GM21526 (cell line): ENCODE data around the gene GEMIN7.

Experiments used
- ATAC-seq: cut with Tn5 transposase; IDR thresholded peaks from one replicate; pipeline ENCODE4 v1.9.1; 2021; ENCODE audit warnings: moderate library complexity; ENCODE audit not compliant: unreplicated experiment, low FRiP score

GEMIN7 gene

DNA sequence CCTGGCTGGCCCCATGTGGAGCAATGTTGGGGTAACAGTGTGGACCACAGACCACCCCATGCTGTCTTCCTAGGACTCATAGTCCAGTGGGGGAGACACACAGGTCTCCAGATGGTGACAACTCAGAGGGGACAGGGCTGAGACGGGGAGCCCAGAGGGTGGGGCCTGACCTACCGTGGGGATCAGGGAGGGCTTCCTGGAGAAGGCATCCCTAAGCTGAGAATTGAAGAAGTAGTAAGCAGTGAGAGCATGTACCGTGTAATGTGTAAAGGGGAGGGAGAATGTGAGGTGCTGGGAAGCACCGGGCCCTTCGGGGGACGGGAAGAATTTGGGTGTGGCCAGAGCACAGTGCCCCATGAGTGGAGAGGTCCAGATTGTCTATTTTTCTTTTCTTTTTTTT, 45.0 kb downstream of the GEMIN7 start:
- ATAC-seq, result no peak

DNA sequence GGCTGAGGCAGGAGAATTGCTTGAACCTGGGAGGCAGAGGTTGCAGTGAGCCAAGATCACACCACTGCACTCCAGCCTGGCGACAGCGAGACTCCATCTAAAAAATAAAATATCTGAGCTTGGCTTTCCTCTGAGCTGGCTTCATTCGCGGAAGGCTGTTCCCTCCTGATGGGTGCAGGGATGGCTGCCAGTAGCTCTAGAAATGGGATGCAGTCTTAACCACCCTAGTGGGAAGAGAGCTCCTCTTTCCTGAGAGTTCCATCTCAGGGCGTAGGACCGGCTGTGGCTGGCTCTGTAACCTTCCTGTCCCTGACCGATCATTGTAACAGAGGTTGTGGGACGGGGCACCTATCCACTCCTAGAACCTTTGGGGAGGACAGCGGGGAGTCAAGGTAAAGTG, 46.3 kb downstream of the GEMIN7 start:
- no peak for ATAC-seq

DNA sequence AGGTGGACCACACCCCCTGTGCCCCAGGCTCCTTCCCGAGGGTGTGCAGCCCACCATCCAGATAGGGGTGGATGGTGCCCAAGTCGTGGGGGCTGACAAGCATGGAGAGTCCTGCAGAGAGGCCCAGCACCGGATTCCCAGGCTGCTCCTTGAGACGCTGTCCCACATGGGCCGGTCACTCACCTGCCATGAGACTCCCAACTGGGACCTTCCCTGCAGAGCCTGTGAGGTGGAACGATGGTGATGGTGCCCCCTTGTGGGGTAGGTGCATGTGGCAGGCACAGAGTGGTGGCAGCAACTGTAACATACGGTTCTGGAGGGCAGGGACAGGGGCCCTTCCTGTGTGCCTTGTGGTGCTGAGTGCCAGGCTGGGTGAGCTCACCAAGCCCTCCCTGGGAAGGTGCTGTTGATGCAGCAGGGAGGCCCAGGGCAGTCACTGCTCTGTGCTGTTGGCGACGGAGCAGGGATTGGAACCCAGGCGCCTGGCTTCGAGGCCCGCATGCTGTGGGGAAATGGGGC, 47.0 kb downstream of the GEMIN7 start:
- no peak for ATAC-seq

DNA sequence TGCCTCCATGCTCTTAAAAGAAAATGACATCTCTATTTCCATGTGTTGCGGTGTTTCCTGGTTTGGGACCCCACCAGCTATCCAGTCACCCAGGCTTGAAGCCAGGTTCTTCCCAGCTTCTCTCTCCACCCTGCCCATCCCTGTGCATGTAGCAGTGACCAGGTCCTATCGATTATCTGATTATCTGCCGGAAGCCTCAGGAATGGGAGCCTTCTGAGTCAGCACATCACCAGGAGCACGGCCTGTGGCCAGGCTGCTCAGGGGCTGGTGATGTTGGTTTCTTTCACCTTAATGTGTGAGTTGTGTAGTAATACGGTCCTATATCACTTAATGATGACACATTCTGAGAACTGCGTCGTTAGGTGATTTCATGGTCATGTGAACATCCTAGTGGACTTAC, 47.6 kb downstream of the GEMIN7 start:
- ATAC-seq, result no peak

DNA sequence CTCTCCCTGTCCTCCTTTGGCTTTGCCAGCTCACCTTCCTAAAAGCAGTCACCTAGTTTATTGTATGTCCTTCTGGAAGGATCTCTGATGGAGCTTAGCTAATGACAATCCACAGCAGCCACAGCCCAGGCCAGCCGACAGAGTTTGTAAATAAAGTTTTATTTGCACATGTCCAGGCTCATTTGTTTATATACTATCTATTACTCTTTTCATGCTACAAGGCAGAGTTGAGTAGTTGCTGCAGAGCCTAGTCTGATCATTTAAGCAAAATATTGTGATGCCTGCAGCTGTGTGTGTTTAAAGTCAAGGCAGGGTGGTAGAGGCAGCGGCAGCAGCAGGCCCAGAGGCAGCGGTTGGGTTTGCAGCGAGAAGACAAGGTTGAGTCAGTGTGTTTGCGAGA, 49.1 kb downstream of the GEMIN7 start:
- ATAC-seq, result no peak

DNA sequence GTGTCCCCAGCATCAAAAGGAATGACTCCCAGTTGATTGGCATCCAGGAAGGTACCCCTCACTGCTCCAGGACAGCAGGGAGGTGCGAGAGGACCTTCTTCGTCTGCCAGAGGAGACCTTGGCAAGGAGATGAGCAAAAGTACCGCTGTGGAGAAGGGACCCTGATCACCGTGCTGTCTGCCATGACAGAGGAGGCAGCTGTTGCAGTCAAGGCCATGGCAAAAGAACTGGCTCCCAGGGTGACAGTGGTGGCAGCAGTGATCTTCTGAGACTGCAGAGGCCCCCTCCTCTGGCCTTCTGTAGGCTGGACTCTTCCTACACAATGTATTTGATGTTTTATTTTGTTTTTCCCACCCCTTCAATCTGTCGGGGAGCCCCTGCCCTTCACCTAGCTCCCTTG, 49.7 kb downstream of the GEMIN7 start:
- ATAC-seq, result no peak

DNA sequence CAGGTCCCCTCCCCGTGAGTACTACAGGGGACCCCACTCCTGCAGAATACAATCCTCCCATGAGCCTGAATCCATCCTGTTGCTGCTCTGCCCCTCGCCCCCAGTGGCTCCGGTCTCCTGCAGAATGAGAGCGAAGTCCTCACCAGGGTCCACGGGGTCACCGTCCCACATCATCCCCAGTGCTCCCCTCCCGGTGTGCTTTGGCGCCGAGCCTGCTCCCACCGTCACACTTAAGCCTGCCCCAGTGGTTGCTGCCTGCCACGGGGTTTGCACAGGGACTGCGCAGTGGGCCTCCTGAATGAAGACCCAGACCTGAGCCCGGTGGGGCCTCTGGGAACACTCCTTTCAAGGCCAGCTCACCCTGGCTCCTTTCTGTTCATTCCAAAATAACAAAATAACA, 51.2 kb downstream of the GEMIN7 start:
- ATAC-seq, result no peak

DNA sequence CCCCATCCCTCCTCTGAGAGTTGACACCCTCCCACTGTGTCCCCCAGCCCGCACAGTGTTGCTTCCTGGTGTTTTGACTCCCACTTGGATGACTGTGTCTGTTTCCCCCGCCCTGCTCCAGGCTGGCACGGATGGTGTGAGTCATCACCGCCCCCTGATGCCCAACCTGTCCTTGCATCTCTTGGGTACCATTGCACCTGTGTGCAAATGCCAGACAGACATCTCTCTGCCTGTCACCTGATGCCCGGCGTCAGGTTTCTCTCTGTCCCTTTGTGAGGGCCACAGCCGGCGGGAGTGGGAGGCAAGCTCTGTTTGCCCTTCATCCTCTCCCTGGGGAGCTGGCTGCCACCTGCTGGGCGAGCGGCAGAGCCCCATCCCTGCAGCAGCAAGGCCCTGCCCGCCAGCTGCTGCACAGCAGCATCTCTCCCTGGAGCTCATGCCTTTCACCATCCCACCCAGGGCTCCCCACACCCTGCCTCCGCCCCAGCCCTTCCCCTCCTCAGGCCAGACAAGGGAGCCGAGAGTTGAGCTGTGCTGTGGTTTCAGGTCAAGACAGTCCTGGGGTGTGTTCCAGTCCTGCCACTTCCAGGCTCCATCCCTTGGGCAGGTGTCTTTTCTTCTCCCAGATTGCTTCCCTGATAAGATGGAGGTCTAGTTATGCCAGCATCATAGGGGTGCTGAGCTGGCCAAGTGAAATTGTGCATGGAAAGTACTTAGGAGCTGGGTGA, 52.0 kb downstream of the GEMIN7 start:
- ATAC-seq, result no peak

DNA sequence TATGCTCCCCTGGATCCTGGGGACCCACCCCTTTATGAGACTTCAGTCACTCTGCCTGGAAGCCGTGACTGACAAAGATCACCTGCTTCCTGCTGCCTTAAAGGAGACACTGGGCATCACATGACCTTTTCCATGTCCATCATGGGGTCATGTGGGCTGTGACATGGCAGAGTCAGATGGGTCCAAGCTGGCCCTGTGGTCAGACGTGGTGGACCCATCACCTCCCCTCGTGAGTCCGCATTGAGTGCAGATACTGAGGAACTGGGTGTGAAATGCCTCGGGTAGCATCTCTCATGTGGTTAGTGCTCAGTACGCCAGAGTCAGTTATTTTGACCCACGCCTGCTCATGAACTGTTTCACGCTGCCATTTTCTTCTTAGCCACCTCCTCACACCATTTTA, 54.6 kb downstream of the GEMIN7 start:
- ATAC-seq, result no peak

DNA sequence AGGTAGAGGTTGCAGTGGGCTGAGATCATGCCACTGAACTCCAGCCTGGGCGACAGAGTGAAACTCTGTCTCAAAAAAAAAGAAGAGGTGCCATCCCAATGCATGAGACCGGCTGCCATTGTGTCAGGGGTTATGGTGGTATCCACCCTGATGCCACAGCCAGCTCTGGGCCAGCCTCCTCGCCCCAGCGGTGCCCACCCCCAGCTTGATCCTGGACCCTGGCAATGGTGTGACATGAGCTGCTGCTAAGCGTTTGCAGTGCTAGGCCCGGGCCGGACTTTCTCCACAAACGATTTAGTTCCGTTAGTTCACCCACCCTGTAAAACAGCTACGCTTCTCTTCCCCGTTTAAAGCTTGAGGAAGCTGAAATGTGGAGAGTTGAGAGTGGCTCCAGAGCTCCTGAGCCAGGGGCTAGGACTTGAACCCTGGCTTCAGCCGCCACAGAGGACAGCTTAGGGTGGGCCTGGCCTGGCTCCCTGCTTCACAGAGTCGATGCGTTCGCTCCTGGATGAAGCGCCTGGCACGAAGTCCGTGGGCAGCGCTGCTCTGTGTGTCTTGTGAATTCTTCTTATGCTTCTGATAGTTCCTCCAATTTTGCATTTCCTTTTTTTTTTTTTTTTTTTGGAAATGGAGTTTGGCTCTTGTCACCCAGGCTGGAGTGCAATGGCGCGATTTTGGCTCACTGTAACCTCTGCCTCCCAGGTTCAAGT, 56.3 kb downstream of the GEMIN7 start:
- ATAC-seq, result no peak

DNA sequence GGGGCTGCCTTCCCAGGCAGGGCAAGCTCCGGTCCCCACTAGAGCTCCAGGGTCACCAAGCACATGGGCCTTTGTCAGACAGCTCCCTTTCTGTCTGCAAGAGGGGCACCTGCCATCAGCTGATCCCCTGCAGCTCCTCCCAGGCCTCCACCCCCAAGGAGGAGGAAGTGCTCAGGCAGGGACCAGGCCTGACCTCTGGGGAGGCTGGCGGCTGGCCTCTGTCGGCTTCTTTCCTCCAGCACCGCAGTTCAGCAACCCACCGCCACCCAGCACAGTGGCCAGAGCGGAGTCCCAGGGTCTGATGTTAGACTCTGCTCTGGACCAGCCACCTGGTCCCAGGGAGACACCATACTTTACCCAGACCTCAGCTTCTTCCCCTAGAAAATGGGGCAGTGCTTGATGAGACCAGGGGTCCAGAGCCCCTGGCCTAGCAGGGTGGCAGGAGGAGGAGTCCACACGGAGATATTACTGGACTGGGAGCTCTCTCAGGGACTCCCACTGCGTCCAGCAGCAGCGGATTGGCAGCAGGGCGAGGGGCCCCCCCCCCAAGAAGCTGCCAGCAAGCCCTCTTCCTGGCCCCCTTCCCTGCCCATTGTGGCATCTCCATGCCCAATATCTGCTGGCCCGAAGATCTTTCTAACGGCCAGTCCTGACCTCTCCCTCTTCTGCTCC, 57.6 kb downstream of the GEMIN7 start:
- no peak for ATAC-seq

DNA sequence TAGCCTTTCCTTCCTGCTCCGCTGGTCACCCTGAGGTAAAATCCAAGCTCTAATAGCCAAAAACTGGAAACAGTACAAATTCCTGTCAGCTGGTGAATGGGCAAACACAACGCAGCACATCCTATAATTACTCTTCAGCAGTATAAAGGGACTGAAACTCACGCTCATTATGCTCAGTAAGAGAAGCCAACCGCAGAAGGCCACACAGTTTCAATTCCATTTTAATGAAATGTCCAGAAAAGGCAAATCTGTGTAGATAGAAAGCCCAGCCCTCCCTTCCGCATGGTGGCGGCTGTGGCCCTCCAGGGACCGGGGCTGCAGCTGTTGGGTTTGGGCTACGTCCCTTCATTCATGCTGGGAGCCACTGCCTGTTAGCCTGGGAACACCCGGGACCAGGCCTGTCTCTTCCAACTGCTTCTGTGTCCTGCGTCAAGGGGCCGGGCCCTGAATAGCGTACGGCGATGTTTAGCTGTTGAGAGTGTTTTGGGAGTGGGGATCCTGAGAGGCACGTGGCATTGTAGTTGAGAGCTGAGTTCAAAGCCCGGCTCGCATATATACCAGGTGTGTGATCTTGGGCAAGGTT, 58.2 kb downstream of the GEMIN7 start:
- peak; percentile 64 for ATAC-seq

DNA sequence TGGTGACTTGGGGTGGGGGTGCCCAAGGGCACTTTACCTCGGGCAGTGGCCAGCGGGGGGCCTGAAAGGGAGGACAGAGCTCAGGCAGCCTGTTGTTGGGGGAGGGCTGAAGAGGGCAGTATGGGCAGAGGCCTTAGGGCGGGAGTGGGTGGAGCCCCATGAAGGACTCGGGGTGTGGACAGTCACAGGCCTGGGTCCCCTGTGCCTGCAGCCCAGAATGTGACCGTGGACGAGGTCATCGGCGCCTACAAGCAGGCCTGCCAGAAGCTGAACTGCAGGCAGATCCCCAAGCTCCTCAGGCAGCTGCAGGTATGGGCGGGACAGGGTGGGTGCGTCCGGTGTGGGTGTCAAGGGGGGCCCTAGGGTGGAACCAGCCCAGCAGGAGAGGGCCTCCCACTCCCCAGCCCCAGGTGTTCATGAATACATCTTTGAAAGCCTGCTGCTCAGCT, 59.3 kb downstream of the GEMIN7 start:
- no peak for ATAC-seq

DNA sequence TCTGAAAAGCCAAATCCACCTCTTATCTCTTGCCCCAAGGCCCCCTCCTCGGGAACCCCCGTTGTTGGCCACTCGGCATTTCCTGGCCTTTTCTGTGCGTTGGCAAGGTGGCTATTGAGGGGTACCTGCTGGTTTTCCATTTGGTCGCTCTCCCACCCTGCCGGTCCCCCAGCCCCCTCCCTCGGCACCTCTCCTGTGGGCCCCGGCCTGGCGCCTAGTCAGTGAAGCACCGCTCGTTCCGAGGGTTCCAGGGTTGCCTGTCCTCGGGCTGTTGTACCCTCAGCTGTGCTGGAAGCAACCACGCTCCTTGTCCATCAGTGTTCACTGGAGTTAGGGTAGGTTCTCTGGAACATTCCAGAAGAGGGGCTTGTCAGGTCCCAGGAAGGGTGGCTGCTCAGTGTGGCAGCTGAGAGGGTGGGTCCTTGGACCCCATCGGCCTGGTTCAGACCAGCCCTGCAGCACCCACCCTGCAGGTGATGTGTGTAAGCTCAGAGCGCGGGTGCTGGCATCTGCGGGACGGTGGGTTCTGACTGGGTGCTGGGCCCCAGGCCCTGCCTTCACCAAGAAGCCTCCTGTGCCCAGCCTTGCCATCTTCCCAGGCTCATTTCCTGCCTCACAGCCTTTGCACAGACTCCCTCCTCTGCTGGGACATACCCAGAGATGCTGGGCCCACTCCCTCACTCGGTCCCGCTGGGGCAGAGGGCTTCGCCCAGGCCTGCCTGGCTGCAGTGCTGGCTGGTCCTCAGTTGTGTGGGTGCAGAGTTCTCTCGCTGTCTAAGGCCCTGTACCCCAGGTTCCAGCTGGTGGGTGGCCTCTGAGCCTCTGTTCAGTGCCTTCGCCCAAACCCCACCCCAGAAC, 60.5 kb downstream of the GEMIN7 start:
- ATAC-seq, result no peak

DNA sequence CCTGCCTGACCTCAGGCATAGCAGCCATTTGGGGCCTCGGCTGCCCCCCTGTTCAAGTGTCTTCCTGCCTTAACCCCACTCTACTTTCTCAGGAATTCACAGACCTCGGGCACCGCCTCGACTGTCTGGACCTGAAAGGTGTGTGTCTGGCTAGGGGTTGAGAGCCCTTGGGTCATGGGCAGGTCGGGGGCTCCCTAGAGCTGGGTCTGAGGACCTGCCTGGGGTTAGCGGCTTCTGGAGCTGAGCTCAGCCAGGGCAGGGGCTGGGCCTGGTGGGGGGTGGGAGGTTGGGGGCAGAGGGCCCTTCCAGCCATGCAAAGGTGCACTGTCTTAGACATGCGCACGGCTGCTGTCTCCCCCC, 61.1 kb downstream of the GEMIN7 start:
- no peak for ATAC-seq

DNA sequence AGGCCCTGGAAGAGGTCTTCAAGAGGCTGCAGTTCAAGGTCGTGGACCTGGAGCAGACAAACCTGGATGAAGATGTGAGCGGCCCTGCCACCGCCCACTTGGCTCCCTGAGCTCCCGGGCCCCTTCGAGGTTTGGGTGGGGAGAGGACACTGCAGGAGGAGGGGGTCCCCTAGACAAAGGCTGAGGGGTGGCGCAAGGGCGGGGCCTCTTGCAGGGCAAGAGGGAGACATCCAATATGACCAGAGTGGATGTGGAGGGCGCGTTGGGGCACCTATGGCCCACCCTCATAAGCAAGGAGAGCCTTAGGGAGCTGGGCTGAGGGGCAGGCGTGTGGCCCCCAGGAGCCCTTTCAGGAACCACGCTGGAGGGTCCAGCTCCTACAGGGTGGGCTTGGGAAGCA, 61.5 kb downstream of the GEMIN7 start:
- no peak for ATAC-seq
